Prostate gland (tissue), 2 donors: Measurements from ENCODE around the gene CHST6. TPM values are rescaled to one million over a fixed set of nuclear protein-coding genes. Genes with fewer than 3 reads are reported as not detected.
"Not testable (repeated sequence)": the region's sequence is repeated elsewhere in the genome, so short reads cannot be mapped to it uniquely, and the experiment has no call there.

ENCODE experiments used
- DNase-seq: peaks from one replicate; pipeline ENCODE4 v3.0.0-alpha.2; 2019; ENCODE audit warnings: low spot score
- H3K27ac ChIP-seq, 2 donors: fragments of 200-600 bp; sonication (generic); 2 replicates each; pipeline ENCODE4 v1.5.1; 2017 to 2019
- H3K27me3 ChIP-seq: fragments of 200-600 bp; sonication (generic); replicated peaks from 2 replicates; pipeline ENCODE4 v1.5.1; 2019; ENCODE audit not compliant: insufficient read depth
- H3K36me3 ChIP-seq, 2 donors: fragments of 200-600 bp; sonication (generic); 1 replicate in 1 of 2; 2 replicates in 1 of 2; pipeline versions ENCODE4 v1.5.1 to v1.8.1; 2017 to 2019
- H3K4me1 ChIP-seq: fragments of 200-600 bp; sonication (generic); replicated peaks from 2 replicates; pipeline ENCODE4 v1.5.1; 2019
- H3K4me3 ChIP-seq, 2 donors: fragments of 200-600 bp; sonication (generic); 2 replicates each; pipeline ENCODE4 v1.5.1; 2017 to 2019
- H3K9me3 ChIP-seq: fragments of 200-600 bp; sonication (generic); 2 replicates; pipeline ENCODE4 v1.5.1; 2017
- CTCF ChIP-seq, 4 experiments: fragments of 200-600 bp in 2 of 4; fragments of 450-650 bp in 2 of 4; sonication (generic) in 2 of 4; IDR thresholded peaks; 1 replicate in 3 of 4; 2 replicates in 1 of 4; pipeline ENCODE4 v1.5.1; 2016 to 2019; ENCODE audit warnings: antibody characterized with exemption in 4 of 4, mild to moderate bottlenecking in 2 of 4, moderate library complexity in 2 of 4
- POLR2A ChIP-seq: fragments of 450-650 bp; IDR thresholded peaks from one replicate; pipeline ENCODE4 v1.6.1; 2016; ENCODE audit warnings: antibody characterized with exemption, mild to moderate bottlenecking
- POLR2AphosphoS5 ChIP-seq: sonication (generic); formaldehyde crosslinking; IDR thresholded peaks from one replicate; pipeline ENCODE4 v1.6.1; 2017; ENCODE audit warnings: antibody characterized with exemption
- WGBS: methylation state at CpG from one replicate; pipeline ENCODE4 v1.1.5; 2018; 5-methylcytosine and 5-hydroxymethylcytosine counted together
- intact Hi-C: fragments of 100-400 bp; cut with DNase I; formaldehyde crosslinking; loops from one replicate; pipeline ENCODE4 v1.14.2; 2022
- total RNA-seq, 2 donors: library from RNA; depleted of rRNA; stranded (reverse); fragments of >200 nt; gene quantifications; one replicate each; pipeline ENCODE4 v1.1.0, GENCODE V29; 2016

The CHST6 gene
- total RNA-seq, 2 donors from 2014 or later, result 0.23 to 9.5 TPM

GRCh38 chr16:75514296-75514695 lies 19.1 kb upstream of the CHST6 start:
- Histone ChIP-seq H3K27ac (no peak overlapping the region), H3K4me1 (no peaks in the 10 kb centered on the region), H3K27me3 (no peaks in the 10 kb centered on the region), H3K9me3 (no peaks in the 10 kb centered on the region), H3K36me3 (no peaks in the 10 kb centered on the region), H3K4me3 (no peak overlapping the region)
- DNase-seq, result no peak
- TF ChIP-seq POLR2AphosphoS5 (no peak), POLR2A (no peak), CTCF (IDR thresholded peaks at IDR 0.05) (no peak)
- WGBS, result 94% methylated on average over 11 of the region's 11 CpGs
- intact Hi-C loops, result loop anchor here (10.0 kb wide), 1 partner anchor 111 kb away; the partner anchor contains the start of gene ADAT1

- Histone ChIP-seq H3K27ac (no peak overlapping the region), H3K27me3 (no peaks in the 10 kb centered on the region), H3K4me1 (no peaks in the 10 kb centered on the region), H3K9me3 (no peaks in the 10 kb centered on the region), H3K36me3 (no peaks in the 10 kb centered on the region), H3K4me3 (no peak overlapping the region)
- no peak for DNase-seq
- 33% methylated on average over 7 of the region's 7 CpGs for WGBS
- intact Hi-C loops, result no loop called here
- no peak for TF ChIP-seq POLR2AphosphoS5
- no peak for TF ChIP-seq CTCF (IDR thresholded peaks at IDR 0.05)
- TF ChIP-seq POLR2A, result no peak
These were observed 11.3 kb upstream of the CHST6 start for GRCh38 chr16:75506574-75506973.

GRCh38 chr16:75506107-75506506 lies 10.9 kb upstream of the CHST6 start:
- Histone ChIP-seq H3K4me3 (no peak overlapping the region), H3K27me3 (no peaks in the 10 kb centered on the region), H3K27ac (no peak overlapping the region), H3K9me3 (no peaks in the 10 kb centered on the region), H3K4me1 (no peaks in the 10 kb centered on the region), H3K36me3 (no peaks in the 10 kb centered on the region)
- no peak for TF ChIP-seq CTCF (IDR thresholded peaks at IDR 0.05)
- no peak for TF ChIP-seq POLR2AphosphoS5
- no peak for TF ChIP-seq POLR2A
- intact Hi-C loops, result no loop called here
- DNase-seq, result no peak
- WGBS, result 75% methylated on average over 3 of the region's 3 CpGs

- no peaks in the 10 kb centered on the region for H3K9me3 ChIP-seq
- no peaks in the 10 kb centered on the region for H3K27me3 ChIP-seq
- H3K27ac ChIP-seq, result no peak overlapping the region
- no peak for TF ChIP-seq POLR2A
- TF ChIP-seq POLR2AphosphoS5, result no peak
- no peak for TF ChIP-seq CTCF (IDR thresholded peaks at IDR 0.05)
- H3K4me3 ChIP-seq, result no peak overlapping the region
- H3K36me3 ChIP-seq, result no peaks in the 10 kb centered on the region
- WGBS, result 95% methylated on average over 1 of the region's 1 CpG
- DNase-seq, result no peak
- no peaks in the 10 kb centered on the region for H3K4me1 ChIP-seq
- intact Hi-C loops, result no loop called here
These were observed 8.6 kb upstream of the CHST6 start for GRCh38 chr16:75503801-75504200.

GRCh38 chr16:75502916-75503605 lies 7.8 kb upstream of the CHST6 start:
- DNase-seq, result no peak
- Histone ChIP-seq H3K27me3 (no peaks in the 10 kb centered on the region), H3K27ac (no peak overlapping the region), H3K4me1 (no peaks in the 10 kb centered on the region), H3K4me3 (no peak overlapping the region), H3K36me3 (no peaks in the 10 kb centered on the region), H3K9me3 (no peaks in the 10 kb centered on the region)
- intact Hi-C loops, result no loop called here
- 92% methylated on average over 4 of the region's 4 CpGs for WGBS
- TF ChIP-seq CTCF (IDR thresholded peaks at IDR 0.05), result no peak

- H3K36me3 ChIP-seq, H3K27me3 ChIP-seq, H3K4me1 ChIP-seq, H3K4me3 ChIP-seq, H3K9me3 ChIP-seq, H3K27ac ChIP-seq, intact Hi-C loops, DNase-seq: not testable (repeated sequence)
- 35% methylated on average over 6 of the region's 6 CpGs for WGBS
These were observed 6.6 kb upstream of the CHST6 start for GRCh38 chr16:75501820-75502219.
